ENCODE data around the gene CDC42SE1. TPM values are rescaled to one million over a fixed set of nuclear protein-coding genes. Genes with fewer than 3 reads are reported as not detected.

CDC42SE1 gene
- 39.0 and 43.8 TPM in 2 replicates for total RNA-seq

GRCh38 chr1:151059109-151060006 lies at the start of gene CDC42SE1:
TSS of gene CDC42SE1 (minus strand) at chr1:151059622. CDS start at chr1:151055730, 3,892 bp downstream.

GRCh38 chr1:151070474-151071276 lies 11.3 kb upstream of the CDC42SE1 start, which contains the start of gene GABPB2:
TSS of gene GABPB2 (plus strand) at chr1:151070761. CDS start at chr1:151088190, 17,429 bp downstream.

GRCh38 chr1:151060007-151060656 lies 710 bp upstream of the CDC42SE1 start, which contains the start of gene MLLT11:
TSS of gene MLLT11 (plus strand) at chr1:151060397. CDS start at chr1:151067225, 6,828 bp downstream.

GRCh38 chr1:151047591-151047924 lies 11.9 kb downstream of the CDC42SE1 start, which contains the start of gene C1orf56:
TSS of gene C1orf56 (plus strand) at chr1:151047751. CDS start at chr1:151047848, 97 bp downstream.

GRCh38 chr1:151036356-151036755 lies 23.1 kb downstream of the CDC42SE1 start, which contains the start of gene BNIPL:
TSS of gene BNIPL (plus strand) at chr1:151036586. CDS start at chr1:151036726, 140 bp downstream.

GRCh38 chr1:151008244-151009205 lies 50.9 kb downstream of the CDC42SE1 start, which contains the start of gene PRUNE1:
TSS of gene PRUNE1 (plus strand) at chr1:151008449. CDS start at chr1:151008633, 184 bp downstream.

GRCh38 chr1:151006327-151007052 lies 52.9 kb downstream of the CDC42SE1 start, which contains the start of gene MINDY1:
TSS of gene MINDY1 (minus strand) at chr1:151006902. CDS start at chr1:151002617, 4,285 bp downstream.

Other genes with a start within 250 kb of the CDC42SE1 start
- 23.5 and 58.0 TPM in 2 replicates for gene ARNT, start 183.0 kb downstream of the CDC42SE1 start, total RNA-seq
- not detected in 2 replicates for gene CTXND2, start 172.5 kb downstream of the CDC42SE1 start, total RNA-seq
- gene SETDB1, start 133.3 kb downstream of the CDC42SE1 start, total RNA-seq: 20.0 and 24.9 TPM in 2 replicates
- 124 and 274 TPM in 2 replicates for gene CERS2, start 84.8 kb downstream of the CDC42SE1 start, total RNA-seq
- gene ANXA9, start 77.3 kb downstream of the CDC42SE1 start, total RNA-seq: 0.13 TPM in 1 of 2 replicates, not detected in the other
- gene MINDY1, start 52.7 kb downstream of the CDC42SE1 start, total RNA-seq: 7.8 and 18.1 TPM in 2 replicates
- gene PRUNE1, start 51.2 kb downstream of the CDC42SE1 start, total RNA-seq: 11.8 and 28.0 TPM in 2 replicates
- 0.13 and 2.3 TPM in 2 replicates for gene BNIPL, start 23.0 kb downstream of the CDC42SE1 start, total RNA-seq
- 3.0 and 3.9 TPM in 2 replicates for gene C1orf56, start 11.9 kb downstream of the CDC42SE1 start, total RNA-seq
- 5.8 and 19.0 TPM in 2 replicates for gene MLLT11, start 775 bp upstream of the CDC42SE1 start, total RNA-seq
- 4.5 and 5.7 TPM in 2 replicates for gene GABPB2, start 11.1 kb upstream of the CDC42SE1 start, total RNA-seq
- gene SEMA6C, start 87.0 kb upstream of the CDC42SE1 start, total RNA-seq: 1.7 and 5.5 TPM in 2 replicates
- not detected in 2 replicates for gene TNFAIP8L2, start 97.0 kb upstream of the CDC42SE1 start, total RNA-seq
- gene LYSMD1, start 106.3 kb upstream of the CDC42SE1 start, total RNA-seq: 6.2 and 11.7 TPM in 2 replicates
- gene SCNM1, start 106.5 kb upstream of the CDC42SE1 start, total RNA-seq: 29.5 and 31.0 TPM in 2 replicates
- not detected in 2 replicates for gene TMOD4, start 116.4 kb upstream of the CDC42SE1 start, total RNA-seq
- gene VPS72, start 130.6 kb upstream of the CDC42SE1 start, total RNA-seq: 42.7 and 52.9 TPM in 2 replicates
- 42.2 and 43.2 TPM in 2 replicates for gene PIP5K1A, start 138.9 kb upstream of the CDC42SE1 start, total RNA-seq
- gene PSMD4, start 195.1 kb upstream of the CDC42SE1 start, total RNA-seq: 124 and 156 TPM in 2 replicates
- 17.6 and 29.0 TPM in 2 replicates for gene ZNF687, start 222.7 kb upstream of the CDC42SE1 start, total RNA-seq

Measured in epithelial cell of alveolus of lung (primary cell).